SK-N-SH treated with all-trans-retinoic acid at 6 μM for 48 hours (cell line): ENCODE data around the gene FABP2.

ENCODE experiments used
- BACH2 ChIP-seq: fragments of 250-450 bp; sonication (Bioruptor Pico); IDR thresholded peaks from 2 replicates; pipeline ENCODE4 v1.9.0; 2021; ENCODE audit warnings: mild to moderate bottlenecking, borderline replicate concordance
- CSDC2 ChIP-seq: fragments of 250-450 bp; sonication (Bioruptor Pico); IDR thresholded peaks from 2 replicates; pipeline ENCODE4 v1.5.0; 2020; ENCODE audit warnings: mild to moderate bottlenecking, moderate library complexity
- ESRRG ChIP-seq: fragments of 250-450 bp; sonication (Bioruptor Pico); IDR thresholded peaks from 2 replicates; pipeline ENCODE4 v1.6.1; 2021; ENCODE audit warnings: mild to moderate bottlenecking
- ISL1 ChIP-seq: fragments of 250-450 bp; sonication (Bioruptor Pico); IDR thresholded peaks from 2 replicates; pipeline ENCODE4 v2.1.2; 2022; ENCODE audit warnings: mild to moderate bottlenecking, moderate library complexity
- SNAI2 ChIP-seq: fragments of 250-450 bp; sonication (Bioruptor Pico); IDR thresholded peaks from 2 replicates; pipeline ENCODE4 v1.5.0; 2020; ENCODE audit warnings: mild to moderate bottlenecking, moderate library complexity
- ZC3H10 ChIP-seq: fragments of 250-450 bp; sonication (Bioruptor Pico); IDR thresholded peaks from 2 replicates; pipeline ENCODE4 v1.5.1; 2021; ENCODE audit warnings: mild to moderate bottlenecking, moderate library complexity
- ZNF565 ChIP-seq: fragments of 450-650 bp; formaldehyde crosslinking; conservative IDR thresholded peaks from 2 replicates; pipeline ENCODE4 v1.5.0; 2020; ENCODE audit warnings: low read depth, mild to moderate bottlenecking, moderate library complexity
- ZNF70 ChIP-seq: fragments of 450-650 bp; formaldehyde crosslinking; IDR thresholded peaks from 2 replicates; pipeline ENCODE4 v1.5.0; 2020; ENCODE audit warnings: mild to moderate bottlenecking, moderate library complexity
- ZNF8 ChIP-seq: fragments of 450-650 bp; formaldehyde crosslinking; IDR thresholded peaks from 2 replicates; pipeline ENCODE4 v1.5.0; 2020; ENCODE audit warnings: mild to moderate bottlenecking, moderate library complexity
- TF ChIP-seq, protein P1 (sequence below): fragments of 250-450 bp; sonication (Bioruptor Pico); IDR thresholded peaks from 2 replicates; pipeline ENCODE4 v1.5.1; 2020; ENCODE audit warnings: low read depth, mild to moderate bottlenecking, moderate library complexity
- TF ChIP-seq, protein P2 (sequence below): fragments of 250-450 bp; sonication (Bioruptor Pico); IDR thresholded peaks from 2 replicates; pipeline ENCODE4 v1.5.0; 2020; ENCODE audit warnings: mild to moderate bottlenecking, moderate library complexity
- TF ChIP-seq, protein P3 (sequence below): fragments of 250-450 bp; sonication (Bioruptor Pico); IDR thresholded peaks from 2 replicates; pipeline ENCODE4 v1.8.0; 2021; ENCODE audit warnings: low read depth, mild to moderate bottlenecking, moderate library complexity, borderline replicate concordance

DNA sequence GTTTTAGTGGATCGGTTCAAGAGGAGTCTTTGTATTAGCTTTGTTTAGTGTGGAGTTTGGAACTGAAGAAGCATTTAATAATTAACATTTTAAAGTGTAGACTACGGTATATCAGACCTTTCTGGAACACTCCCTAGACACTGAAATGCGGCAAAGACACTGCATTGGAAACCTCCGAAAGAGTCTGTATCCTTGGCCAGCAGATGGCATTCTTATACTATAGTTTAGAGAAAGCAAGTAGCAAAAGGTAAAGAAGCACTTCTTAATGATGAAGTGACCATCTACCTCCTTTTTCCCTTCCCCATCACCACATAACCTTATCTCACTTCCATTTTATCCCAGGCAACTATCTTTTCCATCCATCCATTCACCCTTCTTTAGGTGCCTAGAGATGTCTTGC lies 7.6 kb downstream of the FABP2 start:
- TF ChIP-seq, protein P1, sequence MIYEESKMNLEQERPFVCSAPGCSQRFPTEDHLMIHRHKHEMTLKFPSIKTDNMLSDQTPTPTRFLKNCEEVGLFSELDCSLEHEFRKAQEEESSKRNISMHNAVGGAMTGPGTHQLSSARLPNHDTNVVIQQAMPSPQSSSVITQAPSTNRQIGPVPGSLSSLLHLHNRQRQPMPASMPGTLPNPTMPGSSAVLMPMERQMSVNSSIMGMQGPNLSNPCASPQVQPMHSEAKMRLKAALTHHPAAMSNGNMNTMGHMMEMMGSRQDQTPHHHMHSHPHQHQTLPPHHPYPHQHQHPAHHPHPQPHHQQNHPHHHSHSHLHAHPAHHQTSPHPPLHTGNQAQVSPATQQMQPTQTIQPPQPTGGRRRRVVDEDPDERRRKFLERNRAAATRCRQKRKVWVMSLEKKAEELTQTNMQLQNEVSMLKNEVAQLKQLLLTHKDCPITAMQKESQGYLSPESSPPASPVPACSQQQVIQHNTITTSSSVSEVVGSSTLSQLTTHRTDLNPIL (CRISPR knock-in tag), result no peak
- no peak for TF ChIP-seq ZNF565
- TF ChIP-seq ESRRG, result no peak
- TF ChIP-seq, protein P2, sequence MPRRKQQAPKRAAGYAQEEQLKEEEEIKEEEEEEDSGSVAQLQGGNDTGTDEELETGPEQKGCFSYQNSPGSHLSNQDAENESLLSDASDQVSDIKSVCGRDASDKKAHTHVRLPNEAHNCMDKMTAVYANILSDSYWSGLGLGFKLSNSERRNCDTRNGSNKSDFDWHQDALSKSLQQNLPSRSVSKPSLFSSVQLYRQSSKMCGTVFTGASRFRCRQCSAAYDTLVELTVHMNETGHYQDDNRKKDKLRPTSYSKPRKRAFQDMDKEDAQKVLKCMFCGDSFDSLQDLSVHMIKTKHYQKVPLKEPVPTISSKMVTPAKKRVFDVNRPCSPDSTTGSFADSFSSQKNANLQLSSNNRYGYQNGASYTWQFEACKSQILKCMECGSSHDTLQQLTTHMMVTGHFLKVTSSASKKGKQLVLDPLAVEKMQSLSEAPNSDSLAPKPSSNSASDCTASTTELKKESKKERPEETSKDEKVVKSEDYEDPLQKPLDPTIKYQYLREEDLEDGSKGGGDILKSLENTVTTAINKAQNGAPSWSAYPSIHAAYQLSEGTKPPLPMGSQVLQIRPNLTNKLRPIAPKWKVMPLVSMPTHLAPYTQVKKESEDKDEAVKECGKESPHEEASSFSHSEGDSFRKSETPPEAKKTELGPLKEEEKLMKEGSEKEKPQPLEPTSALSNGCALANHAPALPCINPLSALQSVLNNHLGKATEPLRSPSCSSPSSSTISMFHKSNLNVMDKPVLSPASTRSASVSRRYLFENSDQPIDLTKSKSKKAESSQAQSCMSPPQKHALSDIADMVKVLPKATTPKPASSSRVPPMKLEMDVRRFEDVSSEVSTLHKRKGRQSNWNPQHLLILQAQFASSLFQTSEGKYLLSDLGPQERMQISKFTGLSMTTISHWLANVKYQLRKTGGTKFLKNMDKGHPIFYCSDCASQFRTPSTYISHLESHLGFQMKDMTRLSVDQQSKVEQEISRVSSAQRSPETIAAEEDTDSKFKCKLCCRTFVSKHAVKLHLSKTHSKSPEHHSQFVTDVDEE (CRISPR knock-in tag), result no peak
- TF ChIP-seq ZNF70 (CRISPR knock-in tag), result no peak
- TF ChIP-seq ZNF8 (CRISPR knock-in tag), result no peak
- TF ChIP-seq BACH2 (CRISPR knock-in tag), result no peak
- TF ChIP-seq CSDC2 (CRISPR knock-in tag), result no peak
- no peak for TF ChIP-seq SNAI2 (CRISPR knock-in tag)
- TF ChIP-seq ZC3H10 (CRISPR knock-in tag), result no peak
- no peak for TF ChIP-seq ISL1 (CRISPR knock-in tag)
- TF ChIP-seq, protein P3, sequence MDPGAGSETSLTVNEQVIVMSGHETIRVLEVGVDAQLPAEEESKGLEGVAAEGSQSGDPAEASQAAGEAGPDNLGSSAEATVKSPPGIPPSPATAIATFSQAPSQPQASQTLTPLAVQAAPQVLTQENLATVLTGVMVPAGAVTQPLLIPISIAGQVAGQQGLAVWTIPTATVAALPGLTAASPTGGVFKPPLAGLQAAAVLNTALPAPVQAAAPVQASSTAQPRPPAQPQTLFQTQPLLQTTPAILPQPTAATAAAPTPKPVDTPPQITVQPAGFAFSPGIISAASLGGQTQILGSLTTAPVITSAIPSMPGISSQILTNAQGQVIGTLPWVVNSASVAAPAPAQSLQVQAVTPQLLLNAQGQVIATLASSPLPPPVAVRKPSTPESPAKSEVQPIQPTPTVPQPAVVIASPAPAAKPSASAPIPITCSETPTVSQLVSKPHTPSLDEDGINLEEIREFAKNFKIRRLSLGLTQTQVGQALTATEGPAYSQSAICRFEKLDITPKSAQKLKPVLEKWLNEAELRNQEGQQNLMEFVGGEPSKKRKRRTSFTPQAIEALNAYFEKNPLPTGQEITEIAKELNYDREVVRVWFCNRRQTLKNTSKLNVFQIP, result no peak
